HG03558 (cell line): ENCODE measurements around the gene CFAP74.

Experiments used
- ATAC-seq: cut with Tn5 transposase; IDR thresholded peaks from one replicate; pipeline ENCODE4 v1.9.1; 2021; ENCODE audit warnings: moderate number of reproducible peaks; ENCODE audit not compliant: unreplicated experiment; ENCODE audit errors: extremely low read depth

Gene CFAP74

GRCh38 chr1:1906185-1907097 lies 97.1 kb downstream of the CFAP74 start:
- ATAC-seq, result no peak

DNA sequence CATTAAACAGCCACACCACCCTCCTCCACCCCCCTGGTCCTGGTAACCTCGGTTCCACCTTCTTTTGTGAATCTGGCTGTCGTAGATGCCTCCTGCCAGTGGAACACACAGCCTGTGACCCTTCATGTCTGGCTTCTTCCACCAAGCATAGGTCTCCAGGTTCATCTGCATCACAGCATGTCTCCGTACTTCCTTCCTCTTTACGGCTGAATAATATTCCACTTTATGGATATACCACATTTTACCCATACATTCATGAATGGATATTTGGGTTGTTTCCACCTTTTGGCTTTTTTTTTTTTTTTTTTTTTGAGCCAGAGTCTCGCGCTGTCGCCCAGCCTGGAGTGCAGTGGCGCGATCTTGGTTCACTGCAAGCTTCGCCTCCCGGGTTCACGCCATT lies 100.4 kb downstream of the CFAP74 start:
- ATAC-seq, result no peak

GRCh38 chr1:1901641-1902294 lies 101.8 kb downstream of the CFAP74 start:
- ATAC-seq, result no peak

DNA sequence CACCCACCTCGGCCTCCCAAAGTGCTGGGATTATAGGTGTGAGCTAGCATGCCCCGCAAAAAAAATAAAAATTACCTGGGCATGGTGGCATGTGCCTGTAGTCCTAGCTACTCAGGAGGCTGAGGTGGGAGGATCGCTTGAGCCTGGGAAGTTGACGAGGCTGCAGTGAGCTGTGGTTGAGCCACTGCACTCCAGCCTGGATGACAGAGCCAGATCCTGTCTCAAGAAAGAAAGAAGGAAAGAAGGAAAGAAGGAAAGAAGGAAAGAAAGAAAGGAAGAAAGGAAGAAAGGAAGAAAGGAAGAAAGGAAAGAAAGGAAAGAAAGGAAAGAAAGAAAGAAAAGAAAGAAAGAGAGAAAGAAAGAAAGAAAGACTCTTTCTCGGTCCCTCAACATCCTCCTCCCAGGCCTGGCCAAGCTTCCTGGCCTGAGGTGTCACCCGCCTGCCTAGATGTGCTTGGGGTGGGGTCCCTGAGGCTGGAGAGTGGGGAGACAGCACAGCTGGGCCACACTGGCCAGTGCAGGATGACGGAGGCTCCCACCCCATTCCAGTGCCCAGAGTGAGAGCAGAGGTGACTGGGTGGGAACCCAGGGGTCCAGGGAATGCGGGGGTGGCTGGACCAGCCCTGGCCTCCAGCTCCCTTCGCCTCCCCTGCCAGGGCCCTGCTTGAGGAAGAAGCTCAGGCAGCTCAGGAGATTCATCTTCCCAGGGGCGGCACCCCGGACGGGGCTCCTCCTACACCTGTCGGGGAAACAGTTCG lies 102.5 kb downstream of the CFAP74 start:
- ATAC-seq, result no peak

GRCh38 chr1:1899967-1900327 lies 103.6 kb downstream of the CFAP74 start:
- no peak for ATAC-seq

GRCh38 chr1:1899266-1899966 lies 104.2 kb downstream of the CFAP74 start:
- no peak for ATAC-seq

GRCh38 chr1:1898246-1898933 lies 105.2 kb downstream of the CFAP74 start:
- ATAC-seq, result no peak

DNA sequence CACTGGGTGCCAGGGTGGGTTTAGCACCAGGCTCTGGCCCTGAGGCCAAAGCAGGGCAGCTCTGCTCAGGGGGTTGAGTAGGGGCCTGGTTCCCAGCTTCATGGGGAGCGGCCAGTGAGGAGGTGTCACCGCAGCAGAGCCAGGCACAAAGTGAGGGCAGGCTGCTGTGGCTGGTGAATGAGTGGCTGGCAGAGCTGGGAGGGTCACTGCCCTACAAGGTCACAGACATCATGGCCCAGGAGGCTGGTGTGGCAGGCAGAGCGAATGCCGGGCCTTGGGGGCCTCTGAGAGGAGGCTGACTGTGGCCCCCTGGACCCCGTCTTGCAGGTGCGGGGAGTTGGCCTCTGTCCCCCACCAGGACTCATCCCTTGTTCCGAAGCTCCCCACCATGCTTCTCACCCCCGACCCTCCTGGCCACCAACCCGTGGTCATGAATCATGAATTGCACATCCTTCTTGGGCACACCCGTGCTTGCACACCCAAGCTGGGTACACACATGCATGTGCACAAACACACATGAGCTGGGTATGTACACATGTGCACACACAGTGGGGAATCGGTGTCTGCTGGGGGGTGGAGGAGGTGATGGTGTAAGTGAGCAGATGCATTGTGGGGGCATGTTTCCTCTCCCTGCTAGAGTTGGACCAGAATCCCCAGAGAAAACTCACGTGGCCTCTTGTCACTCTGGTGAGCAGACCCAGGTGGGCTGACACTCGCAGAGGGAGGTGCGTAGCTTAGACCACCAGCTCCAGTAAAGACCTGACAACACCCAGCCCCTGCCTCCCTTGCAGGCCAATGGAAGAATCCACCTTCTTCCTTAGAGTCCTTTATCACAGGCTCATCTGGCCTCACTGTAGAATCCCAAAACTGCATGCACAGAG lies 107.9 kb downstream of the CFAP74 start:
- ATAC-seq, result no peak

GRCh38 chr1:1895060-1895418 lies 108.5 kb downstream of the CFAP74 start:
- ATAC-seq, result no peak

DNA sequence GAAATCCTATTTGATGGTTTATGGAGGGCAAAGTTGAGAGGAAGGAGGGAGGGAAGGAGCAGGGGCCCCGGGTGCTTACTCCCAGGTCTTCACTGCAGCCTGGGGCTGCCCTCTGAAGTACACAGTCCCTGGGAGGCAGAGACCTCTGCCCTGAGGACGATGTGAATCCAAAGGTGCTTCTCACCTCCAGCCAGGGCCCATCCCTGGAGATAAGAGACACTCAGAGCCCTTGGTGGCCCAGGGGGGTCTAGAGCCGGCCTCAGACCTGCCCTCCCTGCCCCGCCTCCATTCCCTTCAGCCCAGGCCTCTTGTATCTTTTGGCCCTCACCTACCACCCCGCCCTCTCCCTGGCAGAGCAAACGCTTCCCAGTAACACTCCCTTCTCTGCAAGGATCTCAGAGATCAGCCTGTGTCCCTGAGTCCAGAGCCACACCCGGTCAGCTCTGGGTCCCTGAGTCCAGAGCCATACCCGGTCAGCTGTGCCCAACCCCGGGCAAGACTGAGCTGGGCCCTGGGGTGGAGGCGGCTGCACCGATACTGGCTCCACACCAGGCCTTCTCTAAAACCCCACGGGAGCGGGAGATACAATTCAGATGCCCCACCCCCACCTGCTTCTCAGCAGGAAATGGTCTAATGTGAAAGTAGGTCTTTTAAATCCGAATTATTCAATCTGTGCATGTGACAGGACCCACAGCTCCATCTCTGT lies 109.1 kb downstream of the CFAP74 start:
- no peak for ATAC-seq

DNA sequence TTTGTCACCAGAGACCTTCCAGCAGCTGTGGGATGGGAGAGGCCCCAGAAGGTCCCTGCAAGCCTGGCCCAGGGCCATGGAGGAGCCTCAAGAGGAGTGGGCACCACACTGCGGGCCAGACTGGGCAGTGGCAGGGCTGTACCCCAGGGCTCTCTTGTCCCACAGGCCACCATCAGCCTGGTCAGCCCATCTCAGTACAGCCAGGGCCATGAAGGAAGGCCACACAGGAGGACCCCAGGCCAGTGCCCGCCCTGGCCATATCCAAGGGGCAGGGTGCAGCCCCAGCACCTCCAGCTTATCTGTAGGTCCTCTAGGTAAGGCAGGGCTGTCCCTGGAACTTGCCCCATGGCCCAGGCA lies 109.6 kb downstream of the CFAP74 start:
- no peak for ATAC-seq

DNA sequence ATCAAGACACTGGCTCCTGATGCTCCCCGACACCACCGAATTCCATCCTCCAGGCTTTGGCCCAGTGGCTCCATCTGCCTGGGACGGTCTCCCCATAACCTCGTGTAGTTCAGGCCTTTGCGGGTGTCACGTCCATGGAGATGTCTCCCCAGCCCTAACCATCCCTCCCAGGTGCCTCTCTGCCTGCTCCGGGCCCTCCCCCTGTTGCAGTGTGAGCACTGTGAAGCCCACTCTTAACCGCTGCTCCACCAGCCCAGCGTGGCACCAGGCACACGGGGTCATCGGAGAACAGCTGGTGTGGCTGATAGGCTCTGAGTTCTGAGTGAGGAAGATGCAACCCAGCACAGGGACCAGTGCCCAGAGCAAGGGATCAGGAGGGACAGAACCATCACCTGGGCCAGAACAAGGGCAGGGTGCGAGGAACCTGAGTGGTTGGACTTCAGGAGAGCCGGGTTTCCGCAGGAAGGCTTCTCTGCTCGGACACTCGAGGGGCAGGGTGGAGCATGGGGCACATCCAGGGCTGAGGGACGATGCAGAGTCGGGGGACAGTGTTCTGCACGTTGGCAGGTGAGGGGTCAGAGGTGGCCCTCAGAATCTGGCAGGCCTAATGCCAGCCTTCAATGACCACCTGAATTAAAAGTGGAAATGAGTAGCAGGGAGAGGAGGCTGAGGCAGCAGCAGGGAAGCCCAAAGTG lies 110.1 kb downstream of the CFAP74 start:
- no peak for ATAC-seq

GRCh38 chr1:1892763-1893120 lies 110.8 kb downstream of the CFAP74 start:
- ATAC-seq, result no peak

- ATAC-seq, result no peak
Measured at GRCh38 chr1:1892079-1892762, 111.4 kb downstream of the CFAP74 start.

- no peak for ATAC-seq
Measured at GRCh38 chr1:1891349-1892078, 112.1 kb downstream of the CFAP74 start.

DNA sequence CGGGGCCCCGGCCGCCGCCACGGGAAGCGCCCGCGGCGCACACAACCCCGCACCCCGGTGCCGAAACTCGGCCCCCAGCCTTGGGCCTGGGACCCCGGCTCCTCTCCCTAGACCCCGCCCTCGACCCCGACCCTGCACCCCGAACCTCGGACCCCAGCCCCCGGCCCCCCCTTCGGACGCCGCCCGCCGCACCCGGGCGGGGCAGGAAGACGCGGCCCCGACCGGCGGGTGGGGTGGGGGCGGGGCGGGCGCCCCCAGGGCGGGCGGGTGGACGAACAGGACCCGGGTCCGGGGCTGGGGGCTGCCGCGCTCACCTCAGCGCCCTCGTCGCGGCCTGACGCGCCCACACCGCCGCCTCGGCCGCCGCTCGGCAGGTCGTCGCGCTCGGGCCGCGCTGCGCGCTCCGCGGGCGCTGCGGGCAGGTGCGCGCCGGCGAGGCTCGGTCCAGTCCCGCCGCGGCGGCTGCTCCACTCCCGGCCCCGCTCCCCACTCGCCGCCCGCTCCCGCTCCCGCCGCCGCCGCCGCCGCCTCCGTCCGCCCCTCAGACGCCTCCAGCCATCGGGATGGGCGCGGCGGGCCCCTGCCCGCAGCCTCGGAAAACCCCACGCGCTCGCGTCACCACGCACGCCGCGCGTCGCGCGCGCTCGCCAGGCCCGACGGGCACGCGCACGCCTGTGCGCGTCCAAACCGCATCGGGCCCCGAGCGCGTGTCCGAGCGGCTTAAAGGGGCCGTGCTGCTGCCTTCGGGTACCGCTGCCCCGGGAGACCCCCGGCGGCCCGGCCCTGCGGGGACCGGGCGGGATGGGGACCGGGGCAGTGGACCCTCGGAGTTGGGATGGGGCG lies 112.9 kb downstream of the CFAP74 start, which contains the start of gene GNB1:
Gene GNB1, minus strand, starts transcription at position 582 of the 843 bp plus-strand sequence. CDS start 65,634 bp downstream, outside the sequence.
- ATAC-seq, result peak; percentile 49
